HL-60 (cell line): ENCODE measurements around the gene CPAMD8.
A peak's percentile ranks its signal among the peaks of the same experiment; 100 is the strongest.
"Not testable (repeated sequence)": the region's sequence is repeated elsewhere in the genome, so short reads cannot be mapped to it uniquely, and the experiment has no call there.

Source experiments
- DNase-seq, 2 experiments: peaks; one replicate each; pipeline ENCODE4 v3.0.0-alpha.2; 2010 to 2020; ENCODE audit warnings: low read depth in 1 of 2, low spot score in 1 of 2
- H3K27ac ChIP-seq: fragments of 250-450 bp; sonication (Bioruptor Pico); replicated peaks from 2 replicates; pipeline ENCODE4 v1.5.1; 2020; ENCODE audit warnings: mild to moderate bottlenecking, moderate library complexity
- H3K27me3 ChIP-seq: fragments of 250-450 bp; sonication (Bioruptor Pico); 2 replicates; pipeline ENCODE4 v1.5.1; 2021; ENCODE audit warnings: mild to moderate bottlenecking, moderate library complexity; ENCODE audit not compliant: insufficient read depth, poor library complexity, severe bottlenecking
- H3K4me3 ChIP-seq: replicated peaks from 2 replicates; pipeline ENCODE4 v1.5.1; 2011; ENCODE audit warnings: mild to moderate bottlenecking, control low read depth, low read length; ENCODE audit not compliant: insufficient read depth
- GABPA ChIP-seq: IDR thresholded peaks from 2 replicates; pipeline ENCODE4 v1.6.1; 2012; ENCODE audit warnings: low read depth
- POLR2AphosphoS5 ChIP-seq: IDR thresholded peaks from 2 replicates; pipeline ENCODE4 v1.6.1; 2012; ENCODE audit warnings: low read depth
- SPI1 ChIP-seq: IDR thresholded peaks from 2 replicates; pipeline ENCODE4 v1.6.1; 2012; ENCODE audit warnings: low read depth, mild to moderate bottlenecking, borderline replicate concordance
- TF ChIP-seq, protein P1 (sequence below): IDR thresholded peaks from one replicate; pipeline ENCODE4 v1.5.1; 2011; ENCODE audit warnings: low read length, control low read depth, inconsistent platforms; ENCODE audit not compliant: insufficient read depth
- TF ChIP-seq, protein P2 (sequence below): IDR thresholded peaks from 2 replicates; pipeline ENCODE4 v1.6.1; 2012; ENCODE audit warnings: low read depth; ENCODE audit not compliant: insufficient replicate concordance

CPAMD8 gene

DNA sequence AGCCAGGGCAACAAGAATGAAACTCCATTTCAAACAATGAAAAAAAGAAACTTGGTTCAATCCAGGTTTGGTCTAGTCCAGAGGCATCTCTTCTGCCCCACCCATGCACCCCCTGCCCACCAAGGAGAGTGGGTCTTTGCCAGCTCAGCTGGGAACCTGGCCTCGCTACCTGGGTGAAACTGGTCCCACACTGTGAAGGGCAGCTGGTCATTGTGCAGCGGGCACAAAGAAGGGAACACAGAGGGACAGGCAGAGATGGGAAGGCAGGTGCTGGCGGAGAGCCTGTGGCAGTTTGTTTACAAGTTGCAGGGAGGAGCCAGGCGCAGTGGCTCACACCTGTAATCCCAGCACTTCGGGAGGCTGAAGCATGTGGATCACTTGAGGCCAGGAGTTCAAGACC, 50.2 kb downstream of the CPAMD8 start:
- Histone ChIP-seq H3K4me3 (no peak overlapping the region), H3K27ac (no peak overlapping the region), H3K27me3 (no peaks in the 10 kb centered on the region)
- DNase-seq: no peak
- TF ChIP-seq SPI1: no peak
- TF ChIP-seq POLR2AphosphoS5: no peak
- TF ChIP-seq, protein P1, sequence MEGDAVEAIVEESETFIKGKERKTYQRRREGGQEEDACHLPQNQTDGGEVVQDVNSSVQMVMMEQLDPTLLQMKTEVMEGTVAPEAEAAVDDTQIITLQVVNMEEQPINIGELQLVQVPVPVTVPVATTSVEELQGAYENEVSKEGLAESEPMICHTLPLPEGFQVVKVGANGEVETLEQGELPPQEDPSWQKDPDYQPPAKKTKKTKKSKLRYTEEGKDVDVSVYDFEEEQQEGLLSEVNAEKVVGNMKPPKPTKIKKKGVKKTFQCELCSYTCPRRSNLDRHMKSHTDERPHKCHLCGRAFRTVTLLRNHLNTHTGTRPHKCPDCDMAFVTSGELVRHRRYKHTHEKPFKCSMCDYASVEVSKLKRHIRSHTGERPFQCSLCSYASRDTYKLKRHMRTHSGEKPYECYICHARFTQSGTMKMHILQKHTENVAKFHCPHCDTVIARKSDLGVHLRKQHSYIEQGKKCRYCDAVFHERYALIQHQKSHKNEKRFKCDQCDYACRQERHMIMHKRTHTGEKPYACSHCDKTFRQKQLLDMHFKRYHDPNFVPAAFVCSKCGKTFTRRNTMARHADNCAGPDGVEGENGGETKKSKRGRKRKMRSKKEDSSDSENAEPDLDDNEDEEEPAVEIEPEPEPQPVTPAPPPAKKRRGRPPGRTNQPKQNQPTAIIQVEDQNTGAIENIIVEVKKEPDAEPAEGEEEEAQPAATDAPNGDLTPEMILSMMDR: no peak
- TF ChIP-seq, protein P2, sequence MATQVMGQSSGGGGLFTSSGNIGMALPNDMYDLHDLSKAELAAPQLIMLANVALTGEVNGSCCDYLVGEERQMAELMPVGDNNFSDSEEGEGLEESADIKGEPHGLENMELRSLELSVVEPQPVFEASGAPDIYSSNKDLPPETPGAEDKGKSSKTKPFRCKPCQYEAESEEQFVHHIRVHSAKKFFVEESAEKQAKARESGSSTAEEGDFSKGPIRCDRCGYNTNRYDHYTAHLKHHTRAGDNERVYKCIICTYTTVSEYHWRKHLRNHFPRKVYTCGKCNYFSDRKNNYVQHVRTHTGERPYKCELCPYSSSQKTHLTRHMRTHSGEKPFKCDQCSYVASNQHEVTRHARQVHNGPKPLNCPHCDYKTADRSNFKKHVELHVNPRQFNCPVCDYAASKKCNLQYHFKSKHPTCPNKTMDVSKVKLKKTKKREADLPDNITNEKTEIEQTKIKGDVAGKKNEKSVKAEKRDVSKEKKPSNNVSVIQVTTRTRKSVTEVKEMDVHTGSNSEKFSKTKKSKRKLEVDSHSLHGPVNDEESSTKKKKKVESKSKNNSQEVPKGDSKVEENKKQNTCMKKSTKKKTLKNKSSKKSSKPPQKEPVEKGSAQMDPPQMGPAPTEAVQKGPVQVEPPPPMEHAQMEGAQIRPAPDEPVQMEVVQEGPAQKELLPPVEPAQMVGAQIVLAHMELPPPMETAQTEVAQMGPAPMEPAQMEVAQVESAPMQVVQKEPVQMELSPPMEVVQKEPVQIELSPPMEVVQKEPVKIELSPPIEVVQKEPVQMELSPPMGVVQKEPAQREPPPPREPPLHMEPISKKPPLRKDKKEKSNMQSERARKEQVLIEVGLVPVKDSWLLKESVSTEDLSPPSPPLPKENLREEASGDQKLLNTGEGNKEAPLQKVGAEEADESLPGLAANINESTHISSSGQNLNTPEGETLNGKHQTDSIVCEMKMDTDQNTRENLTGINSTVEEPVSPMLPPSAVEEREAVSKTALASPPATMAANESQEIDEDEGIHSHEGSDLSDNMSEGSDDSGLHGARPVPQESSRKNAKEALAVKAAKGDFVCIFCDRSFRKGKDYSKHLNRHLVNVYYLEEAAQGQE: no peak
- no peak for TF ChIP-seq GABPA

DNA sequence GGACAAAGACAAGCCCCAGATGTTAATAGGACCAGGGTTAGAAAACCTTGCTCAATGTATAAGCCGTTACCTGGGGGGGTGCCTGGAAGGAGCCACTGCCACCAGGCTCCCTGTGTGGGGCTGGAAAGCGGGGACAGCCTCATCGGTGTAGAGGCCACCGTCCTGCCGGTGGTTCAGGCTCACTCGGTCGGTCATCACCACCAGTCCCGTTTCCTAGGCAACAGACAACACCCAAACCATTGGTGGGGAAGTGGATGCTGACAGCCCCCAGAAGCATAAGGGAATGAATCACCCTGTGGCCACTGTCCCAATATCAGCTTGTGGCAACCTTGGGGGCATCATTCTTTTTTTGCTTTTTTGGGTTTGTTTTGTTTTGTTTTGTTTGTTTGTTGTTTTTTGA, 55.8 kb downstream of the CPAMD8 start:
- TF ChIP-seq SPI1: no peak
- TF ChIP-seq GABPA: no peak
- TF ChIP-seq, protein P2: no peak
- Histone ChIP-seq H3K27me3 (no peaks in the 10 kb centered on the region), H3K27ac (no peak overlapping the region), H3K4me3 (no peak overlapping the region)
- no peak for DNase-seq

DNA sequence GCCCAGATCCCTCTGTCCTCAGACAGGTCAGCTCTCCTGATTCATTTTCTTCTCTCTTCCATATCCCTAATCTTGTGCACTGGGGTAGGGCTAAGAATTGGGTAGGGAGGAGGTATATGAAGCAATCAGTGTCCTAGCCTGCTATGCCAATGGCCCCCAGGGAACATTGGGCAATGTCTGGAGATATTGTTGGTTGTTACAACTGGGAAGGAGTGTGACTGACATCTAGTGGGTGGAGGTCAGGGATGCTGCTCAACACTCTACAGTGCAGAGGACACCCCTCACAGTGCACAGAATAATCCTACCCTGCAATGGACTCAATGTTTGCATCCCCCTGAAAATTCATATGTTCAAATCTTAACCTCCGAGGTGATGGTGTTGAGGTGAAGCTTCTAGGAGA, 57.5 kb downstream of the CPAMD8 start:
- Histone ChIP-seq H3K4me3 (no peak overlapping the region), H3K27ac (no peak overlapping the region), H3K27me3 (no peaks in the 10 kb centered on the region)
- DNase-seq: peak in 1 of 2 experiments; percentile 26
- TF ChIP-seq, protein P1: peak; percentile 8
- TF ChIP-seq SPI1: no peak

DNA sequence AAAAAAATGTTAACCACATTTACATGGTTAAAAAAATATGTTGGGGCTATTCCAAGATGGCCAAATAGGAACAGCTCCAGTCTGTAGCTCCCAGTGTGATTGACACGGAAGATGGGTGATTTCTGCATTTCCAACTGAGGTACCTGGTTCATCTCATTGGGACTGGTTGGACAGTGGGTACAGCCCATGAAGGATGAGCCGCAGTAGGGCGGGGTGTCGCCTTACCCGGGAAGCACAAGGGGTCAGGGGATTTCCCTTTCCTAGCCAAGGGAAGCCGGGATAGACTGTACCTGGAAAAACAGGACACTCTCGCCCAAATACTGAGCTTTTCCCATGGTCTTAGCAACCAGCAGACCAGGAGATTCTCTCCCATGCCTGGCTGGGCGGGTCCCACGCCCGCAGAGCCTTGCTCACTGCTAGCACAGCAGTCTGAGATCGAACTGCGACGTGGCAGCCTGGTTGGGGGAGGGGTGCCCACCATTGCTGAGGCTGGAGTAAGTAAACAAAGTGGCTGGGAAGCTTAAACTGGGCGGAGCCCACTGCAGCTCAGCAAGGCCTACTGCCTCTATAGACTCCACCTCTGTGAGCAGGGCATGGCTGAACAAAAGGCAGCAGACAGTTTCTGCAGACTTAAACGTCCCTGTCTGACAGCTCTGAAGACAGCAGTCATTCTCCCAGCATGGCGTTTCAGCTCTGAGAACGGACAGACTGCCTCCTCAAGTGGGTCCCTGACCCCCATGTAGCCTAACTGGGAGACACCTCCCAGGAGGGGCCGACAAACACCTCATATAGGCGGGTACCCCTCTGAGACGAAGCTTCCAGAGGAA, 65.4 kb downstream of the CPAMD8 start:
- not testable (repeated sequence) for H3K4me3 ChIP-seq, H3K27ac ChIP-seq, H3K27me3 ChIP-seq, DNase-seq

DNA sequence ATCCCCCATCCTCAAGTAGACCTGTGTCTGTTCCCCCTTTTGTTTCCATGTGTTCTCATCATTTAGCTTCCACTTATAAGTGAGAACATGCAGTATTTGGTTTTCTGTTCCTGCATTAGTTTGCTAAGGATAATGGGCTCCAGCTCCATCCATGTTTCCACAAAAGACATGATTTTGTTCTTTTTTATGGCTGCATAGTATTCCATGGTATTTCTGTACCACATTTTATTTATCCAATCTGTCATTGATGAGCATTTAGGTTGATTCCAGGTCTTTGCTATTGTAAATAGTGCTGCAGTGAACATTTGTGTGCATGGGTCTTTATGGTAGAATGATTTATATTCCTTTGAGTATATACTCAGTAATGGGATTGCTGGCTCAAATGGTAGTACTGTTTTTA, 68.3 kb downstream of the CPAMD8 start:
- not testable (repeated sequence) for H3K27me3 ChIP-seq, DNase-seq, H3K27ac ChIP-seq, H3K4me3 ChIP-seq
